ENCODE data around the gene EN2.

The EN2 gene

GRCh38 chr7:155509725-155510551 is 52.0 kb downstream of the EN2 start:
- no peak for TF ChIP-seq CTCF (IDR thresholded peaks at IDR 0.05; ENCODE audit: low read depth, low read length)
- no peak for TF ChIP-seq EZH2phosphoT487 (IDR thresholded peaks at IDR 0.05; ENCODE audit: low read depth)
- Histone ChIP-seq H3K4me1 (ENCODE audit: low read length) (no peaks in the 10 kb centered on the region), H3K79me2 (ENCODE audit: low read length) (no peaks in the 10 kb centered on the region), H3K36me3 (replicated peaks; ENCODE audit: low read depth, low read length) (no peaks in the 10 kb centered on the region), H2AFZ (ENCODE audit: low read depth, low read length) (no peak overlapping the region), H3K9ac (ENCODE audit: low read length) (no peak overlapping the region), H3K27me3 (ENCODE audit: low read depth, low read length) (peaks cover 54% of the 10 kb centered on the region), H3K9me3 (ENCODE audit: insufficient read depth, low read length) (no peaks in the 10 kb centered on the region), H3K4me2 (ENCODE audit: low read length) (no peak overlapping the region), H4K20me1 (ENCODE audit: insufficient read depth, low read length) (no peaks in the 10 kb centered on the region), H3K4me3 (ENCODE audit: low read length) (no peak overlapping the region), H3K27ac (ENCODE audit: low read length) (no peak overlapping the region)

- H3K4me1 ChIP-seq (ENCODE audit: low read length): no peaks in the 10 kb centered on the region
- TF ChIP-seq EZH2phosphoT487 (IDR thresholded peaks at IDR 0.05; ENCODE audit: low read depth): no peak
- no peak for TF ChIP-seq CTCF (IDR thresholded peaks at IDR 0.05; ENCODE audit: low read depth, low read length)
- H3K36me3 ChIP-seq (replicated peaks; ENCODE audit: low read depth, low read length): no peaks in the 10 kb centered on the region
- no peak overlapping the region for H3K4me2 ChIP-seq (ENCODE audit: low read length)
- no peak overlapping the region for H2AFZ ChIP-seq (ENCODE audit: low read depth, low read length)
- peaks cover 45% of the 10 kb centered on the region for H3K27me3 ChIP-seq (ENCODE audit: low read depth, low read length)
- no peak overlapping the region for H3K27ac ChIP-seq (ENCODE audit: low read length)
- no peaks in the 10 kb centered on the region for H3K79me2 ChIP-seq (ENCODE audit: low read length)
- no peak overlapping the region for H3K4me3 ChIP-seq (ENCODE audit: low read length)
- no peaks in the 10 kb centered on the region for H3K9me3 ChIP-seq (ENCODE audit: insufficient read depth, low read length)
- no peaks in the 10 kb centered on the region for H4K20me1 ChIP-seq (ENCODE audit: insufficient read depth, low read length)
- H3K9ac ChIP-seq (ENCODE audit: low read length): no peak overlapping the region
These were observed 53.2 kb downstream of the EN2 start for GRCh38 chr7:155510975-155511701.

- no peak overlapping the region for H3K4me3 ChIP-seq (ENCODE audit: low read length)
- H3K9ac ChIP-seq (ENCODE audit: low read length): no peak overlapping the region
- peaks cover 48% of the 10 kb centered on the region for H3K27me3 ChIP-seq (ENCODE audit: low read depth, low read length)
- H3K36me3 ChIP-seq (replicated peaks; ENCODE audit: low read depth, low read length): no peaks in the 10 kb centered on the region
- no peak overlapping the region for H3K27ac ChIP-seq (ENCODE audit: low read length)
- no peaks in the 10 kb centered on the region for H4K20me1 ChIP-seq (ENCODE audit: insufficient read depth, low read length)
- H3K9me3 ChIP-seq (ENCODE audit: insufficient read depth, low read length): no peaks in the 10 kb centered on the region
- H3K4me2 ChIP-seq (ENCODE audit: low read length): no peak overlapping the region
- TF ChIP-seq CTCF (IDR thresholded peaks at IDR 0.05; ENCODE audit: low read depth, low read length): no peak
- TF ChIP-seq EZH2phosphoT487 (IDR thresholded peaks at IDR 0.05; ENCODE audit: low read depth): no peak
- H3K4me1 ChIP-seq (ENCODE audit: low read length): no peaks in the 10 kb centered on the region
- H2AFZ ChIP-seq (ENCODE audit: low read depth, low read length): no peak overlapping the region
- no peaks in the 10 kb centered on the region for H3K79me2 ChIP-seq (ENCODE audit: low read length)
These were observed 53.7 kb downstream of the EN2 start for GRCh38 chr7:155511702-155511996.

GRCh38 chr7:155512246-155512887 is 54.4 kb downstream of the EN2 start:
- H3K4me2 ChIP-seq (ENCODE audit: low read length): no peak overlapping the region
- H3K9ac ChIP-seq (ENCODE audit: low read length): no peak overlapping the region
- H3K4me1 ChIP-seq (ENCODE audit: low read length): no peaks in the 10 kb centered on the region
- no peaks in the 10 kb centered on the region for H4K20me1 ChIP-seq (ENCODE audit: insufficient read depth, low read length)
- no peaks in the 10 kb centered on the region for H3K36me3 ChIP-seq (replicated peaks; ENCODE audit: low read depth, low read length)
- H2AFZ ChIP-seq (ENCODE audit: low read depth, low read length): no peak overlapping the region
- peaks cover 45% of the 10 kb centered on the region for H3K27me3 ChIP-seq (ENCODE audit: low read depth, low read length)
- H3K27ac ChIP-seq (ENCODE audit: low read length): no peak overlapping the region
- H3K4me3 ChIP-seq (ENCODE audit: low read length): no peak overlapping the region
- no peaks in the 10 kb centered on the region for H3K79me2 ChIP-seq (ENCODE audit: low read length)
- no peaks in the 10 kb centered on the region for H3K9me3 ChIP-seq (ENCODE audit: insufficient read depth, low read length)
- TF ChIP-seq CTCF (IDR thresholded peaks at IDR 0.05; ENCODE audit: low read depth, low read length): no peak
- TF ChIP-seq EZH2phosphoT487 (IDR thresholded peaks at IDR 0.05; ENCODE audit: low read depth): no peak
